Pericardium fibroblast (primary cell): ENCODE results near the gene BCAS3. TPM values are rescaled to one million over a fixed set of nuclear protein-coding genes. Genes with fewer than 3 reads are reported as not detected.

Experiments
- total RNA-seq: library from RNA; depleted of rRNA; stranded (reverse); fragments of >200 nt; gene quantifications from 2 replicates; pipeline ENCODE4 v1.2.3, GENCODE V29; 2015

The BCAS3 gene
- total RNA-seq = 6.6 and 9.0 TPM in 2 replicates

GRCh38 chr17:60677308-60678117 lies at the start of gene BCAS3:
Gene BCAS3, plus strand, starts transcription at chr17:60677851.

GRCh38 chr17:61399131-61400065 lies 721.7 kb downstream of the BCAS3 start, which contains the start of gene TBX2:
Gene TBX2, plus strand, starts transcription at chr17:61399843. Its CDS starts 334 bp downstream, at chr17:61400177.

Other genes starting within 250 kb of the BCAS3 start
- gene APPBP2, start 151.6 kb upstream of the BCAS3 start, total RNA-seq = 25.3 and 30.1 TPM in 2 replicates
- 7.6 and 10.4 TPM in 2 replicates for gene PPM1D, start 77.7 kb upstream of the BCAS3 start, total RNA-seq